HEK293T (cell line): ENCODE results near the gene IL2RG.

ENCODE experiments used
- CTCF ChIA-PET: fragments of 350-600 bp; formaldehyde crosslinking; extraction: SDS; loops from one replicate; lab custom pipeline; 2021; ENCODE audit warnings: antibody characterized with exemption, inconsistent platforms; lab: Yijun Ruan, JAX
- POLR2A ChIA-PET: fragments of 350-600 bp; formaldehyde crosslinking; extraction: SDS; loops from one replicate; lab custom pipeline; 2020; ENCODE audit warnings: antibody characterized with exemption, inconsistent platforms; lab: Yijun Ruan, JAX
- DNase-seq: peaks from one replicate; pipeline ENCODE4 v3.0.0; 2012; ENCODE audit warnings: mixed read lengths; ENCODE audit errors: extremely low spot score
- ARNT ChIP-seq: fragments of 450-650 bp; IDR thresholded peaks from 2 replicates; pipeline ENCODE4 v1.6.1; 2017; ENCODE audit warnings: mild to moderate bottlenecking
- BHLHE40 ChIP-seq: fragments of 450-650 bp; IDR thresholded peaks from 2 replicates; pipeline ENCODE4 v1.6.1; 2016; ENCODE audit warnings: mild to moderate bottlenecking, moderate library complexity, borderline replicate concordance
- CTBP1 ChIP-seq: fragments of 450-650 bp; IDR thresholded peaks from 2 replicates; pipeline ENCODE4 v1.6.1; 2016; ENCODE audit warnings: borderline replicate concordance
- ELF4 ChIP-seq: fragments of 450-650 bp; IDR thresholded peaks from 2 replicates; pipeline ENCODE4 v1.6.1; 2017; ENCODE audit warnings: antibody characterized with exemption
- FOXA1 ChIP-seq: fragments of 450-650 bp; IDR thresholded peaks from 2 replicates; pipeline ENCODE4 v1.6.1; 2016; ENCODE audit warnings: mild to moderate bottlenecking
- FOXK2 ChIP-seq: fragments of 450-650 bp; IDR thresholded peaks from 2 replicates; pipeline ENCODE4 v1.6.1; 2016; ENCODE audit warnings: mild to moderate bottlenecking
- FOXM1 ChIP-seq: fragments of 450-650 bp; IDR thresholded peaks from 2 replicates; pipeline ENCODE4 v1.6.1; 2017; ENCODE audit warnings: mild to moderate bottlenecking, borderline replicate concordance
- HDGF ChIP-seq: fragments of 450-650 bp; IDR thresholded peaks from 2 replicates; pipeline ENCODE4 v1.6.1; 2017; ENCODE audit warnings: antibody characterized with exemption, borderline replicate concordance
- L3MBTL2 ChIP-seq: fragments of 450-650 bp; conservative IDR thresholded peaks from 2 replicates; pipeline ENCODE4 v1.6.1; 2016; ENCODE audit warnings: mild to moderate bottlenecking
- LEF1 ChIP-seq: fragments of 450-650 bp; IDR thresholded peaks from 2 replicates; pipeline ENCODE4 v1.6.1; 2017; ENCODE audit warnings: mild to moderate bottlenecking, borderline replicate concordance
- NFRKB ChIP-seq: fragments of 450-650 bp; IDR thresholded peaks from 2 replicates; pipeline ENCODE4 v1.6.1; 2016; ENCODE audit warnings: mild to moderate bottlenecking, moderate library complexity
- SP1 ChIP-seq: fragments of 450-650 bp; IDR thresholded peaks from 2 replicates; pipeline ENCODE4 v1.6.1; 2017
- SUZ12 ChIP-seq: fragments of 450-650 bp; IDR thresholded peaks from 2 replicates; pipeline ENCODE4 v1.6.1; 2016; ENCODE audit warnings: mild to moderate bottlenecking
- TARDBP ChIP-seq: fragments of 450-650 bp; IDR thresholded peaks from 2 replicates; pipeline ENCODE4 v1.6.1; 2016
- ZNF384 ChIP-seq: fragments of 450-650 bp; IDR thresholded peaks from 2 replicates; pipeline ENCODE4 v1.6.1; 2016
- TF ChIP-seq, protein P1 (sequence below): fragments of 450-650 bp; IDR thresholded peaks from 2 replicates; pipeline ENCODE4 v1.6.1; 2016

Gene IL2RG

DNA sequence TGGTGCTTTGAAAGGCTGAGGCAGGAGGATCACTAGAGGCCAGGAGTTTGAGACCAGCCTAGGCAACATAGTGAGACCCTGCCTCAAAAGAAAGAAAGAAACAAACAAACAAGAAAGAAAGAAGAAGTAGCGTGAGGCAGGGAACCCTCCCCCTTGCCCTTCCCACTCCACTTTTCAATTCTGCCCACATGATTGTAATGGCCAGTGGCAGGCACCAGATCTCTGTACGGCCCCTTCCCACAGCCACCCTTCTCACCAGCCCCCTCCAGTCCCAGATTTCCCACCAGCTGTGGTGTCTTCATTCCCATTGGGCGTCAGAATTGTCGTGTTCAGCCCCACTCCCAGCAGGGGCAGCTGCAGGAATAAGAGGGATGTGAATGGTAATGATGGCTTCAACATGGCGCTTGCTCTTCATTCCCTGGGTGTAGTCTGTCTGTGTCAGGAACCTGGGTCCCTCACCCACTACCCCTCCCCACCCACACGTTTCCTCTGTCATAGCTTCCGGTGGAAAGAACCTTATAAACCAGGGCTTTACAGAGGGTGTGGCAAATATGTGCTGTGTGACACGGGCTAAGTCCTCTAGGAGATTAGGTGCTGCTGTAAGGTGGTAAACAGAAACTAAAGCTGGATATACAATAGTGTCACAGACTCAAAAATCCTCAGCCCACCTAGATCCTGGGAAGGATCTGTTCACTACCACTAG lies at the start of gene IL2RG:
IL2RG (minus strand) TSS at position 437 of the 703 bp plus-strand sequence; CDS start at position 399, 38 bp downstream.
- ChIA-PET POLR2A (interaction anchor here (1.2 kb wide), 1 partner anchor 9 kb away, joined by 4 read pairs; no protein-coding TSS in a partner anchor), CTCF (no interaction called here)
- no peak for DNase-seq
- no peak for TF ChIP-seq BHLHE40
- no peak for TF ChIP-seq FOXM1
- no peak for TF ChIP-seq SUZ12
- no peak for TF ChIP-seq NFRKB
- no peak for TF ChIP-seq HDGF
- no peak for TF ChIP-seq CTBP1
- TF ChIP-seq, protein P1, sequence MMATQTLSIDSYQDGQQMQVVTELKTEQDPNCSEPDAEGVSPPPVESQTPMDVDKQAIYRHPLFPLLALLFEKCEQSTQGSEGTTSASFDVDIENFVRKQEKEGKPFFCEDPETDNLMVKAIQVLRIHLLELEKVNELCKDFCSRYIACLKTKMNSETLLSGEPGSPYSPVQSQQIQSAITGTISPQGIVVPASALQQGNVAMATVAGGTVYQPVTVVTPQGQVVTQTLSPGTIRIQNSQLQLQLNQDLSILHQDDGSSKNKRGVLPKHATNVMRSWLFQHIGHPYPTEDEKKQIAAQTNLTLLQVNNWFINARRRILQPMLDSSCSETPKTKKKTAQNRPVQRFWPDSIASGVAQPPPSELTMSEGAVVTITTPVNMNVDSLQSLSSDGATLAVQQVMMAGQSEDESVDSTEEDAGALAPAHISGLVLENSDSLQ, result no peak
- no peak for TF ChIP-seq ZNF384
- no peak for TF ChIP-seq L3MBTL2
- no peak for TF ChIP-seq LEF1
- no peak for TF ChIP-seq SP1
- TF ChIP-seq TARDBP, result no peak
- TF ChIP-seq FOXA1, result no peak
- TF ChIP-seq ARNT, result no peak
- no peak for TF ChIP-seq FOXK2
- no peak for TF ChIP-seq ELF4

DNA sequence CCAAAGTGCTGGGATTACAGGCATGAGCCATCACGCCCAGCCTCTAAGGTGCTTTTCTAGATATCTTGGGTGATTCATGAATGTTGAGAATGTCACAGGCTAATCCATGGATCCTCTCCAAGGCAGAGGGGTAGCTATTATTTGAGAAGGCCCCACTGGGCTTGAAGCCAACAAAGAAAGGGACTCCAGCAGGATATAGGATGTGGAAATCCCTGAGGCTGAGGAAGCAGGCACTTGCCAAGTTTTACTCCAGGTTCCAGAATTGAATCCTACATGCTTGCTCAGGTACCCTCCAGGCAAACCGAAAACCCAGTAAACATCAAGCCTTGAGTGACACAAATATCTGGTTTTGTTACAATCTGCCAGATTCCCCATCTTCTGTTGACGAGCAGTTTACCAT lies 49.1 kb upstream of the IL2RG start:
- ChIA-PET POLR2A (no interaction called here), CTCF (no interaction called here)
- DNase-seq, result no peak
- TF ChIP-seq ARNT, result no peak
- no peak for TF ChIP-seq L3MBTL2
- TF ChIP-seq FOXA1, result no peak
- no peak for TF ChIP-seq SP1
- TF ChIP-seq ELF4, result no peak
- no peak for TF ChIP-seq FOXK2
- TF ChIP-seq LEF1, result no peak
- TF ChIP-seq HDGF, result no peak
- no peak for TF ChIP-seq TARDBP
- TF ChIP-seq NFRKB, result no peak
- TF ChIP-seq CTBP1, result no peak

DNA sequence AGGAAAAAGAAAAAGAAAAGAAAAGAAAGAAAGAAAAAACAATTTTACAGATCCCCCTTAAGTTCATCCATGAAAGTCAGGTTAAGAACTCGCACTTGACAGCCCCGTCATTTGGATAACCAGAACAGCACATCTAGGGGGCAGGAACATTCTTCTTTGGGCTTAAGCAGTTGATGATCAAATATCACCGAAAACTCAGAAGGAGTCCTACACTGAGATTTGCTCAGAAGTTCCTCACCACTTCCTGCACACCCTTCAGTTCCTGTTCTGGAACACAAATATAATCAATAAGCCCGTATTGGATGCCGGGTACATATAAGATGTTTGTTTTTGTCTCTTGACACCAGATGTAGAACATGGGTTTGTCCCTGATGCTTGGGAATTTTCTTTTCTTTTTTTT lies 48.0 kb upstream of the IL2RG start:
- ChIA-PET CTCF (interaction anchor here (0.6 kb wide), 1 partner anchor 207 kb away, joined by 4 read pairs; no protein-coding TSS in a partner anchor), POLR2A (no interaction called here)
- no peak for TF ChIP-seq FOXK2
- no peak for TF ChIP-seq SP1
- TF ChIP-seq, protein P1, result no peak
- TF ChIP-seq NFRKB, result no peak
- TF ChIP-seq CTBP1, result no peak
- TF ChIP-seq ARNT, result no peak
- no peak for TF ChIP-seq BHLHE40
- TF ChIP-seq SUZ12, result no peak
- no peak for TF ChIP-seq L3MBTL2
- TF ChIP-seq ELF4, result no peak
- TF ChIP-seq TARDBP, result no peak
- no peak for TF ChIP-seq FOXA1
- TF ChIP-seq HDGF, result no peak
- TF ChIP-seq ZNF384, result no peak
- DNase-seq, result no peak

DNA sequence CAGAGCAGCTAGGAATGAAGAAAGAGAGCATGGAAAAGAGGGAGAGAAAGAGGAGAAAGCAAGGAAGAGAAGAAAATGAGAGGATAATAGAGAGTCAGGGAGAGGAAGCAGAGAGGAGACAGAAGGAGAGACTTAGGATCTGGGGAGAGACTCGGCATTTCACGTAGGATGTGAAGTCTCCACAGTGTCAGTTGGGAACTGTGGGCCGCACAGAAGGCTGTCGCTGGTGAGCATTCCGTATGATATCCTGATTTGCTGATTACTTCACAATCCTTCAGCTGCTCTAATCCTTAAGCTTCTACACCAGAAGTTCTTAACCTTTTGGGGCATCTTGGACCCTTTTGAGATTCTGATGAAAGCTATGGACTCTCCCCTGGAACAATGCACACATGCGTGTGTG lies 47.2 kb upstream of the IL2RG start:
- ChIA-PET CTCF (interaction anchor here (0.5 kb wide), 1 partner anchor 22 kb away, joined by 3 read pairs; no protein-coding TSS in a partner anchor), POLR2A (no interaction called here)
- DNase-seq, result no peak
- TF ChIP-seq HDGF (no peak), SP1 (no peak), ZNF384 (no peak), BHLHE40 (no peak)
- TF ChIP-seq, protein P1, result no peak

DNA sequence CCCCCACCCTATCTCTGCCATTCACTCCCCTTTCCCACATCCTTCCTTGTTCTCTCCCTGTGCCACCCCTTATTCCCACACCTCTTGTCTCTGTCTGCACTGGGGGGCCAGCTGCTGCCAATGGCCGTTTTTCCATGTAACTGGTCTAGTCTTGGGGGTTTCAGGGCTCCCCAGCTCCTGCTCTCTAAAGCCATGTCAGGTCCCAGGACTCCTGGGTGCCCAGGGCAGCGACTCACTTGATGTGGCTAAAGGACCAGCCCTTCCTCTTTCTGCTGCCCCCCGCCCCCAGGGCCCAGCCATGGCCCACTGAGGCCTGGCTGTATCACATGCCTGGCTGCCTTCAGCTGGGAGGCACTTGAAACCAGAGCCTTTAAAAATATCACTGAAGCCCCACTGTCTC lies 43.3 kb upstream of the IL2RG start:
- POLR2A ChIA-PET, result no interaction called here
- CTCF ChIA-PET, result no interaction called here
- no peak for DNase-seq
- TF ChIP-seq NFRKB, result no peak
- no peak for TF ChIP-seq ELF4
- no peak for TF ChIP-seq SUZ12
- no peak for TF ChIP-seq ARNT
- no peak for TF ChIP-seq SP1
- TF ChIP-seq L3MBTL2, result no peak
- TF ChIP-seq CTBP1, result no peak
- no peak for TF ChIP-seq ZNF384
- no peak for TF ChIP-seq FOXK2
- no peak for TF ChIP-seq FOXA1
- TF ChIP-seq LEF1, result no peak
- no peak for TF ChIP-seq BHLHE40
- no peak for TF ChIP-seq HDGF
- TF ChIP-seq TARDBP, result no peak
- no peak for TF ChIP-seq FOXM1
- TF ChIP-seq, protein P1, result no peak
